ENCODE results near the gene ATRNL1. TPM values are rescaled to one million over a fixed set of nuclear protein-coding genes. Genes with fewer than 3 reads are reported as not detected.

The ATRNL1 gene, protein sequence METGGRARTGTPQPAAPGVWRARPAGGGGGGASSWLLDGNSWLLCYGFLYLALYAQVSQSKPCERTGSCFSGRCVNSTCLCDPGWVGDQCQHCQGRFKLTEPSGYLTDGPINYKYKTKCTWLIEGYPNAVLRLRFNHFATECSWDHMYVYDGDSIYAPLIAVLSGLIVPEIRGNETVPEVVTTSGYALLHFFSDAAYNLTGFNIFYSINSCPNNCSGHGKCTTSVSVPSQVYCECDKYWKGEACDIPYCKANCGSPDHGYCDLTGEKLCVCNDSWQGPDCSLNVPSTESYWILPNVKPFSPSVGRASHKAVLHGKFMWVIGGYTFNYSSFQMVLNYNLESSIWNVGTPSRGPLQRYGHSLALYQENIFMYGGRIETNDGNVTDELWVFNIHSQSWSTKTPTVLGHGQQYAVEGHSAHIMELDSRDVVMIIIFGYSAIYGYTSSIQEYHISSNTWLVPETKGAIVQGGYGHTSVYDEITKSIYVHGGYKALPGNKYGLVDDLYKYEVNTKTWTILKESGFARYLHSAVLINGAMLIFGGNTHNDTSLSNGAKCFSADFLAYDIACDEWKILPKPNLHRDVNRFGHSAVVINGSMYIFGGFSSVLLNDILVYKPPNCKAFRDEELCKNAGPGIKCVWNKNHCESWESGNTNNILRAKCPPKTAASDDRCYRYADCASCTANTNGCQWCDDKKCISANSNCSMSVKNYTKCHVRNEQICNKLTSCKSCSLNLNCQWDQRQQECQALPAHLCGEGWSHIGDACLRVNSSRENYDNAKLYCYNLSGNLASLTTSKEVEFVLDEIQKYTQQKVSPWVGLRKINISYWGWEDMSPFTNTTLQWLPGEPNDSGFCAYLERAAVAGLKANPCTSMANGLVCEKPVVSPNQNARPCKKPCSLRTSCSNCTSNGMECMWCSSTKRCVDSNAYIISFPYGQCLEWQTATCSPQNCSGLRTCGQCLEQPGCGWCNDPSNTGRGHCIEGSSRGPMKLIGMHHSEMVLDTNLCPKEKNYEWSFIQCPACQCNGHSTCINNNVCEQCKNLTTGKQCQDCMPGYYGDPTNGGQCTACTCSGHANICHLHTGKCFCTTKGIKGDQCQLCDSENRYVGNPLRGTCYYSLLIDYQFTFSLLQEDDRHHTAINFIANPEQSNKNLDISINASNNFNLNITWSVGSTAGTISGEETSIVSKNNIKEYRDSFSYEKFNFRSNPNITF (N-terminal part only)
- 222 TPM for total RNA-seq (ENCODE audit: insufficient read depth, low replicate concordance)

DNA sequence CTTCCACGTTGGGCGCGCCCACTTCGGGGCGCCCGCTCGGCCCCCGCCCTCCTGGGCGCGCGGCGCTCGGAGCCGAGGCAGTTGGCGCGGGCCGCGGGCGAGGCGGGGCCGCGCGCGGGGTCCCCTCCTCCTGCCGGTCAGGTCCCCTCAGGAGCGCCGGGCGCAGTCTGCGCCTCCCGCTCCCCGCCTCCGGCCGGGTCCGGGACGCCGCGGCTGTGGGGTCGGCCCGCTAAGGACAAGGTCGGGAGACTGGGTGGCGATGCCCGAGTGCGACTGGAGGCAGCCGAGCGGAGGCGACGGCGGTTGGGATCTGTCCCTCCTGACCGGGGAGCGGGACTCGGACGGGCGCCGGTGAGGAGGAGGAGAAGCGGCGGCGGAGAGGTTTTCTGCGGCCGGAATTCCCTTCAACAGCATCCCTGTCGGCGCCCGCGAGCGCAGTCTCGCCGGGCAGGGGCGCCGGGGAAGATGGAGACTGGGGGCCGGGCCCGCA, at the start of gene ATRNL1:
Gene ATRNL1, plus strand, starts transcription at position 80 of the 490 bp plus-strand sequence. Its CDS starts 386 bp downstream, at position 466.
- peak; percentile 74 for DNase-seq (ENCODE audit: low spot score)

DNA sequence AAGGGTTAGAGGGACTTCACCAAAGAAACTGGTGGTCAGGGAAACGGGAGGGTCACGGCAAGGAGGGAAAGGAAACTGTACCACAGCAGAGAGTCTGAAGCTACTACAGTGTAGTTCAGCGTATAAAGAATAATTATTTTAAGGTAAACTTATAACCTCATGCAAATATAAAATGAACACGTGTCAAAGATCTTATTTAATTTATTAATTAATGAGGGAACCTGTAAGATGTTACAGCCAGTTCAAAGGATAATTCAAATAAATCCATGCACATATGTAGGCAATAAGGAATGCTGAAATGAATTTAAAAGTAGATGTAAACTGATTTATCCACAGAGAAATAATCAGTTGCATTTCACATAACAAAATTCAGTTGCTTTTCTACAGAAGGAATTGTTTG, 49.4 kb upstream of the ATRNL1 start:
- DNase-seq (ENCODE audit: low spot score), result no peak

DNA sequence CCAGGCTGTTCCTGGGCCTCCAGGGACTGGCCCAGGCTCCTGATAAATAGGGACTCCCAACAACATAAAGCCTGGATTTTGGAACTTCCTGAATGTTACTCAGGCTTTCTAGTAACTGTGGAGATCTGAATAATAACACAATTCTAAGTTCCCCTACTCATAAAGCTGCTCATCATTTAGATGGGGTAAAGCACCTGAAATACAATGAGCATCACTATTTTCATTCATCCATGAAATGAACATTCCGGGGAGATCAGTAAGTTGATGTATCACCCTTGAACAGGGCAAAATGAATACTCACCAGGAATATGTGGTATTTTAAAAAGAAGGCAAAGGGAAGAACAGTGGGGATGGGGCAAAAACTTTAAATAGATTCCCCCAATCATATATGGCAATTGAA, 48.3 kb upstream of the ATRNL1 start:
- DNase-seq (ENCODE audit: low spot score), result no peak

DNA sequence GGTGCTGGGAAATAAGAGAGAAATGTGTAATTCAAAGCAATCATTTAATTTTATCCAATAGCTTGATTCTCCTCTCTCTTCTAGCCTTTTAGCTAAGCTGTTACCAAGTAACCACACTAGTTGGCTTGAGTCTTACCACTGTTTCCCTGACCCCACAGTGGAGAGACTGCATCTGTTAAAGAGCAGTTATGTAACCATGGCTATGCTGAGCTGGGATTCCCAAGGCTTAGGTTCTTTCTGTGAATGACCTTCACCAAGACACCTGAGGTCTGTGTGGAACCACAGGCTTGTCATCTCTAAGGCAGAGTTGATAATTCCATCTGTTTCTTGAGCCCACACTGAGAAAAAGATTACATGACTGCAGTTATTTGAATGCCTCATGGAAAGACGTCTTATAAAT, 47.7 kb upstream of the ATRNL1 start:
- no peak for DNase-seq (ENCODE audit: low spot score)

DNA sequence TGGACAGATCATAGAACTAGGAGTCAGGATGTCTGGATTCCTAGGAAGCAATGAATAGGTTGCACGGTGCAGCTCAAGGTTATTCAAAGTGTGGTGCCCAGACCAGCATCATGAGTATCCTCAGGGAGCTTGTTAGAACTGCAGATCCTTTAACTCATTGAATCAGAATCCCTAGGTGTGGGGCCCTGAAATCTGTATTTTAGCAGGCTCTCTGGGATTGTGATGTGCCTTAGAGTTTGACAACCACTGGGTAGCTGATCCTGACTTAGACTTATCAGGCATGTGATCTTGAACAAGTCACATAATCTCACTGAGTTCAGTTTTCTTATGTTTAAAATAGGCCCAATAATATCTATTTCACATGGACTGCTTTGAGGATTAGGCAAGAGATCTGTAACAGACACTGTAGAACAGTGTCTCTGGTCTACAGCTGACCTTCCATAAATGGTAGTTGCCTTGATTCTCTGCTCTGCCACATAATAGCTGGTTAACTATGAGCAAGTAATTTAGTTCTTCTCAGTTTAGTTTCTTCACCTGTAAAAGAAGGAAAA, 46.4 kb upstream of the ATRNL1 start:
- peak; percentile 63 for DNase-seq (ENCODE audit: low spot score)

DNA sequence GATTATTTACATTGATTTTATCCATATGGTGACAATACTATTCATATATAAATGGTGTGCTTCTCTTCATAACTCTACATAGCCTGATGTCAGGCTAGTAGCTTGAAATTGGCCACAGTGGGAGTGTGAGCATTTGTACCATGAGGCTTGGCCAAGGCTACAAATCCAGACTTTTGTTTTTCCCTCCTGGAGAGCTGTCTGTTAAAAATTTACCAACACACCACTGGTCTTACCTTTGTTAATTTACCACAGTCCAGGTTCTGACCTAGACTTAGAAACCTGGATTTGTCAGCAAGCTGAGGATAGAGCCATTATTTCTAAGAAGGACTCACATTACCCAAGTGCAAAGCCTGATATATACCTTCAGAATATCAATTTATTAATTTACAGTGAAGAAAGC, 45.5 kb upstream of the ATRNL1 start:
- no peak for DNase-seq (ENCODE audit: low spot score)

DNA sequence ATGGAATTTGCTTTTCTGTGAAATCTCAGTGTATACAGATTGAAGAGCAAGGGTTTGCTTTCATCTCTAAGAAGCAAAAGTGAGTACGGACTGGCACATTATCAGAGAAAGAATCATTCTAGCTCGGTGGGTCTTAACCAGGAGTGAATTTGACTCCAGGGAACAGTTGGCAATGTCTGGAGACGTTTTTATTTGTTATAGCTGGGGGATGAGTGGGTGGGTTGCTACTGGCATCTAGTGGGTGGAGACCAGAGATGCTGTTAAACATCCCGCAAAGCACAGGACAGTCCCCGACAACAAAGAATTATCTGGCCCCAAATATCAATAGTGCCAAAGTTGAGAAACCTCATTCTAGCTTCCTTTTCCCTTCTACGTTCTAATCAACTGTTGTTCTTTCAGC, 43.8 kb upstream of the ATRNL1 start:
- no peak for DNase-seq (ENCODE audit: low spot score)

DNA sequence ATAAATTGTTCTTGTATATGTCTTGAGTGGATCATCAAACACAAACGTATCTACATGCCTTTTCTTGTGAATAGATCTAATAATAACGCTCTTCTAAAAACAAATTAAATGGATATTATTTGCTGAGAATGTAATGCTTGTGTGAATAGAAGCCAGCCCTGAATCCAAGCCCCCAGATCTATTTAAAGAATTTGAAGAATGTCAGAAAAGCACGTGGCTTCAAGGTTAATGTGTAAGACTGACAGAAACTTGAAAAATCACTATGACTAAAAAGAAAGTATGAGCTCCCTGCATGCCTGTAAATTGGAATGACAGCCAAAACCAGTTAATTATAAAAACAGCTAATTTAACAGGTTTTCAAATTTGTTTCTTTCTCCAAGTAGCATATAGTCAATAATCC, 43.2 kb upstream of the ATRNL1 start:
- DNase-seq (ENCODE audit: low spot score), result no peak

DNA sequence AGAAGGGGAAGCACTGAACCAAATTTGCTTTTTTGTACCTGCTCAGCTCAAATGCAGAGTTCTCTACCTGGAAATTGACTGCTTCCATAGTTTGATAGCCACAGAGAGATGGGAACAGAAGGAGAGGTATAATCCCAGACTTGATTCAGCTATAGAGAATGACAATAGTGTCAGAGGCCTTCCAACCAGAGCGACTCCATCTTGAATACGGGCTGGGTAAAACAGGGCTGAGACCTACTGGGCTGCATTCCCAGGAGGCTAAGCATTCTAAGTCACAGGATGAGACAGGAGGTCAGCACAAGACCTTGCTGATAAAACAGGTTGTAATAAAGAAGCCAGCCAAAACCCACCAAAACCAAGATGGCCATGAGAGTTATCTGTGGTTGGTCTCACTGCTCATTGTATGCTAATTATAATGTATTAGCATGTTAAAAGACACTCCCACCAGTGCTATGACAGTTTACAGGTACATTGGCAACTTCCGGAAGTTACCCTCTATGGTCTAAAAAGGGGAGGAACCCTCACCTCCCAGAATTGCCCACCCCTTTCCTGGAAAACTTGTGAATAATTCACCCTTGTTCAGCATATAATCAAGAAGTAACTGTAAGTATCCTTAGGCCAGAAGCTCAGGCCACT, 42.7 kb upstream of the ATRNL1 start:
- DNase-seq (ENCODE audit: low spot score), result no peak

DNA sequence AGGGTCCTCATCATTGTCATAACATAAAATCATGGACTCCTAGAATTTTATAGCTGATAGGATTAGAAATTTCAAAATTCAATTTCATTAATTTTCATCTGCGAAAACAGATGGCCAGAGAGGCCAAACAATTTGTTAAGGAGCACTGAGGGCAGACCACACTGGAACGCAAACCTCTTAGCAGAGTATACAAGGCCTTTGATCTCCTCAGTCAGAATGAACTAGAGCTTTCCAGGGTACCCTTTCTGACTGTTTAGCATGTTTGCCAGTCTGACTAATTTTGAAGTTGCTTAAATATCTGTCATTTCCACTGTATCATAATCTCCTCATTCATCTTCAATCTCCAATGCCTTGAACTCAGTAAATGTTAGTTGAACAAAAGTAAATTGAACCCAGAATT, 41.9 kb upstream of the ATRNL1 start:
- DNase-seq (ENCODE audit: low spot score), result no peak

DNA sequence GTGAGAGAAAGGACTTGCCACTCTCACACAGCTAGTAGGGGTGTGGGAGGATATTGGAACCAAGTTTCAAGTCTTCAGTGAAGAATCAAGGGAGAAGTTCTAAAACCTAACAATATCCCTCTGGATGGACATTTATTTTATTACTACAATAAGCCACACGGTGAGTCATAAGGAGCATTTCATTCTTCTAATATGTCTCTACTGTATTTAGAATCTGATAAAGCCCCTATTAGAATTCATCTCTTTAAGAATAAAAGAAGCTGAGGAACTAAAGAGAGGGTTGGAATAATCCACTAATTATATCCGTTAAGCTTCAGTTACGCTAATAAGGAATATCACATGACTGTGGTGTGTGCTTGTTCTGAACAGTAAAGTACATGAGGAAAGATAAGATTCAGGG, 40.9 kb upstream of the ATRNL1 start:
- DNase-seq (ENCODE audit: low spot score), result no peak

DNA sequence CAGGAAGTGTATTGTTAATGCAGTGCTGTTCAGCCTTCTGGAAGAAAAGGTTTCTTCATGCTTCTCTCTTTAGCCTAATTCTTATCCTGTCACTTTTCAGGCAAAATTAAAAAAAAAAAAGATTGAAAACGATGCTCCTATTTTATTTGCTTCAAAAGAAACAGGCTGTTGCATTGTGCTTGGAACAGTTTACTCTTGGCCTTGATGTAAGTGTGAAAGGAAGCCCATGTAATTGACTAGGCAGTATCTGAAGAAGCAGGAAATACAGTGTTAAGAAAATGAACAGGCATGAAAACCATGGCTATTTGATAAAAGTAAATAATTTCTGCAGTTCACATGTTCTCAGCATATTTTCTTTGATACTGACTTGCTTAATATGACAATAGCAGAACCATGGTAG, 40.4 kb upstream of the ATRNL1 start:
- DNase-seq (ENCODE audit: low spot score), result no peak

DNA sequence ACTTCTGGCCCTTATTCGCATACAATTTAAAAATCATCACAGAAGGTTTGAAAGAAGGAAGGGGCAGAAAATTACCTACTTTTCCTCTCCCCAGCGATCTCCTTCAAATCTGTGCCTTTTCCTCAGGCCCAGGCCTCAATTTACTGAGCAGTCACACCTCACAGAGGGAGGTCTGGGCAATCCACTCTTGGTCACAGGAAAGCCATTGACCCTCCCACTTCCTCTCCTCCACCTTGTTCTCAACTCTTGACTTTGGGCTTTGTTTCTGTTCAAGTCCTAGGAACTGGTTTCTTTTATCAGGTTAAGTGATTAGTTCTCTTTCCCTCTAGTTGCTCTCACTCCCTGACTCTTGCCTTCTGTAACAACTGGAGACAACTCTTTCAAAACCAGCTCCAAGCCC, 37.0 kb upstream of the ATRNL1 start:
- DNase-seq (ENCODE audit: low spot score), result no peak

DNA sequence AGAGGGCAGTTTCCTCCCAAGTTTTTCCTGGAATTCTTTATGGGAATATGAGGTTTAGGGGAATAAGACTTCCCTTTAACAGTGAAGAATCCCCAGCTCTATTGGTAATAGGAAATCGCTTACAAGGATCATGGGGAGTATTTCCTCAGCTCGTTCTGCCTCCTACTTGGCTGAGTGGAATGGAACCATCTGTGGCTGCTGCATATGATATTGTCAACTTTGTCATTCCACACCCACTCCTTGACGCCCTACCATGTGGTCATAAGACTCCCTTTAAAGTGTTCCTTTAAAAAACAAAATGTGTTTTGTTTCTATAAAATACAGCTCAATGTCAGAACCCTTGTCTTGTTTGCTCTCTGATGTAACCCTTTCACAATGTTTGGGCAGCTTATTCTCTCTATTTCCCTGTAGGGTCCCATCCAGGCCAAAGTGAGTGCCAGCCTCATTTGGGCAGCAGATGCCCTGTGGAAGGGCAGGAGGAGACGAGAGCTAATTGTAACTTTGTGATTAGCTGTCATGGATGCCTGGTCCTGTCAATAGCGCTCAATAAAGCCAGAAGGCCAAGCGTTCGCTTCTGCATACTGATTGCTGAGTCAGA, 33.8 kb upstream of the ATRNL1 start:
- DNase-seq (ENCODE audit: low spot score), result no peak

DNA sequence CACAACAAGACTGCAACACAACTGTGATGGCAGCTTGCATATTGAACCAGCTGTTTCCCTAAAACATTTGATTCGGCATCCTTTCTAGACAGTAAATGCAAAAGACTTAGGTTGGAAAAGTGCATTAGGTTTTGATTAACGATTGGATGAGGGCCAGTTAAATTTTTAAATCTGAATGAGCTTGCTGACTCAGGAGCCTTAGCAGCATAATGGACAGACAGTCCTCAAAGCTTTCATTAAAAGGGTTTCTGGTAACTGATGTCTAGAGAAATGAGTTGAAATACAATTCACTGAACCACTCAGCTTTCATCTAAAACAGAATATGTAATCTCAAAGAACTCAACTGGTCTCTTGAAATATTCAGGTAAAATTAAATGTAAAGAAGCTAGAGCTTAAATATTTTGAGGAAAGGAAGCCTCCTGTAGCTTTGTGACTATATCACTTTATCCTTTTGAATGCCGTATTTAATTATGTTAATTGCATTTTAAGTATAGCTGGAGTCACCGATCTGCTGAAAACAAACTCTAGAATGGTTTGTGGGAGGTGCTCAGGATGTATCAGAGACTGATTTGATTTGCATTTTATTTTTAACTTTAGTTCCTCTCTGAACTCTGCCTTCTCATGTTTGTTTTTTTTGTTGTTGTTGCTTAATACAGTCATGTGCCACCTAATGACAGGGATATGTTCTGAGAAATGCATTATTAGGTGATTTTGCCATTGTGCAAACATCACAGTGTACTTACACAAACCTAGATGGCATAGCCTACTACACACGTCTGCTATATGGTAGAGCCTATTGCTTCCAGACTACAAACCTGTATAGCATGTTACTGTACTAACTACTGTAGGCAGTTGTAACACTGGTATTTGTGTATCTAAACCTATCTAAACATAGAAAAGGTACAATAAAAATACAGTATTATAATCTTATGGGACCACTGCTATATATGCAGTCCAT, 29.2 kb upstream of the ATRNL1 start:
- DNase-seq (ENCODE audit: low spot score), result no peak

DNA sequence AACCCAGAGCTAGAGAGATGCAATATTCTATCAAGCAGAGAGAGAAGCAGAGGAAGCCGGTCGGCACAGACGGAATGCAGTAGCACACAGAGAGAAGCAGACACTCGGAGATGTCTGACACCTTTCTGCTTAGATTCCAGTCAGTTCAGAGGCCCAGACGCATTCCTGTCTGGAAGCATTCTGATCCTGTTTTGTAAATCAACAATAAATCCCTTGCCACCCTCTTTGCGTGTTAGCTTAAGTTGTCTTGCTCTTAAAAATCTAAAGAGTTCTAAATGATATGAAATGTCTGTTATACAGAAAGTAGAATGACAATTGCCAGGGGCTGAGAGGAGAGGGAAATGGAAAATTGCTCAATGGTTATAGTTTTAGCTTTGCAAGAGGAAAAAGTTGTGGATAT, 27.4 kb upstream of the ATRNL1 start:
- peak; percentile 74 for DNase-seq (ENCODE audit: low spot score)

DNA sequence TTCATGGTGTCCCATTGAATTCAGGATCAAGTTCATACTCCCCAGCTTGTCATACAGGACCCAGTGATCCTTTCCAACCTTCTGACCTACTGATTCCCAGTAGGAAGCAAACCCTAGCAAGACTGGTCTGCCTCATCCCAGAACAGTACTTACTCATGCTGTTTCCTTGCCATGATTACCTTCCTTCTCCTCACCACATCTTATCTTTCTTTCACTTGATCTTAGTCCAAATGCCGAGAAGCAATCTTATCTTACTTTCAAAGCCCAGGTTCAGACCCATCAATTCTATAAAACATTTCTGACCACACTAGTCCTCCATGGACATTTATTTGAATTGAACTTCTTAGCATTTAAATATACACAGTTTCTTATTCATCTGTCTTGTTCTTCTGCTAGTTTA, 26.6 kb upstream of the ATRNL1 start:
- DNase-seq (ENCODE audit: low spot score), result peak; percentile 59

DNA sequence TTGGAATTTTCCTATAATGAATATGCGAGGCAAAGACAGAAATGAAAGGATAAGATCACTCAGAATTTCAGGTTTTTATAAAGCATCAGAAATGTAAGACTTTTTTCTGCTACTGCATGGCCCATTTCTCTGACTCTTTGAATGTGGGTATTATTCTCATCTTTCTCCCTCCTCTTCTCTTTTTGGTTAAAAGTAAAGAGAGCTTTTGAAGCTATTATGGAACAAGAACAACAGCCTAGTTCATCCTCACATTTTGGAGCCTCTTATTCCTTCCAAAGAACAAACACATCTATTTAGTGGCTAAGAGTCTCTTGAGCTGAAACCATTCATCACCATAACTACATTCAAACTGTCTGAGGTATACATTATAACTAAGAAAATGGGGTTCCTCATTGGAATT, 19.4 kb upstream of the ATRNL1 start:
- DNase-seq (ENCODE audit: low spot score), result no peak

DNA sequence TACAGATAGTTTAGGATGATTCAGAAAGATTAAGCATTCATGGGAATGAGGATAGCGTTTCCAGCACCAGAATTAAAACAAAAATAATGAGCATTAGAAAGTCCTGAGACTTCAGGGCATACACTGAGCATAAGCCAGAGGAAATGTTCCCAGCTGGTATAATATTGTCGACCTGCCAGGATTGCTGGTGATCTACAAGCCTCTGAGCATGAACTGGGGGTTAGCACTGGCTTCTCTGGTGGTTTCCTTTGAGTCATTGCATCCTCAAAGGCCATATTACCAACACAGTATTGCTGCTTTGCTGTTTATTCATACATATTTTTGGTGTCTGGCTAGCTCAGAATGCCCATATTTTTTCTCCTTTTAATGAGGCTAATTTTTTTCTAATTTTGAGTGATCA, 10.7 kb upstream of the ATRNL1 start:
- no peak for DNase-seq (ENCODE audit: low spot score)

Measured in umbilical cord (tissue), 2 donors.